Suprapubic skin (tissue), 3 donors: ENCODE measurements around the gene STH.

Experiments used
- CTCF ChIP-seq, 2 donors: fragments of 200-600 bp in 1 of 2; fragments of 450-650 bp in 1 of 2; sonication (generic) in 1 of 2; IDR thresholded peaks; one replicate each; pipeline ENCODE4 v1.5.1; 2016 to 2019; ENCODE audit warnings: antibody characterized with exemption in 2 of 2, mild to moderate bottlenecking in 1 of 2, moderate library complexity in 1 of 2
- POLR2A ChIP-seq, 2 donors: fragments of 450-650 bp; IDR thresholded peaks; one replicate each; pipeline ENCODE4 v1.6.1; 2017; ENCODE audit warnings: antibody characterized with exemption in 2 of 2, mild to moderate bottlenecking in 2 of 2, moderate library complexity in 2 of 2

- TF ChIP-seq CTCF (IDR thresholded peaks at IDR 0.05) (no peak), POLR2A (IDR thresholded peaks at IDR 0.05) (no peak)
Measured at GRCh38 chr17:46027976-46028325, 28.9 kb downstream of the STH start.
